HEK293 (cell line): ENCODE results near the gene FBLN5.

ENCODE experiments used
- CTCF ChIP-seq: fragments of 450-650 bp; formaldehyde crosslinking; IDR thresholded peaks from 2 replicates; pipeline ENCODE4 v1.5.1; 2016; ENCODE audit warnings: missing biosample characterization, missing genetic modification characterization
- ZNF157 ChIP-seq: fragments of 450-650 bp; formaldehyde crosslinking; IDR thresholded peaks from 2 replicates; pipeline ENCODE4 v1.5.1; 2016; ENCODE audit warnings: missing biosample characterization, missing genetic modification characterization
- ZNF37A ChIP-seq: fragments of 450-650 bp; IDR thresholded peaks from 2 replicates; pipeline ENCODE4 v1.5.1; 2018; ENCODE audit warnings: missing biosample characterization, missing genetic modification characterization
- ZNF629 ChIP-seq: fragments of 450-650 bp; formaldehyde crosslinking; IDR thresholded peaks from 2 replicates; pipeline ENCODE4 v1.5.1; 2017; ENCODE audit warnings: missing biosample characterization, missing genetic modification characterization

- TF ChIP-seq ZNF37A = no peak
- no peak for TF ChIP-seq ZNF157 (tag by site-specific recombination)
- no peak for TF ChIP-seq CTCF (tag by site-specific recombination)
- TF ChIP-seq ZNF629 (tag by site-specific recombination) = no peak
Measured at GRCh38 chr14:91898372-91898771, 49.1 kb downstream of the FBLN5 start.
